ENCODE results near the gene NRXN3. TPM values are rescaled to one million over a fixed set of nuclear protein-coding genes. Genes with fewer than 3 reads are reported as not detected.

Gene NRXN3
- total RNA-seq, 1 experiment from 2014 or later = 1.1 TPM

DNA sequence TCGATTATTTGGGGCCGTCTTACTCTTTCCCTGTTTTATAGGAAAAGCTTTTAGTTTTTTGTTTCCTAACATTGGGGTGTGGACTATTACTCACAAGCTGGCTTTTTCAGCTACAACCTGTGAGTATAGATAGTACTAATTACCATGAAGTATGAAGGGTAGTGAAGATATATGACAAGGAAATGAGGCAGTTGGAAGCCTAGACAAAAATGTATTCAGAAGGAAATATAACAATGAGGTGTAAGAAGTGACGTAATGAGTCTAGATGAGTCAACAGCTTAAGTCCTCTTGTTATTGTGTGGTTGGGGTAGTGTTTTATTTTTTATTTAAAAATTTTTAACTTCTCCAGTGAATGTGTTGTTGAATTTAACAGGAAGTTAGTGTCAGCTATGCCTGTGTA, 804.5 kb downstream of the NRXN3 start:
- Histone ChIP-seq H3K9me2 (replicated peaks; ENCODE audit: low read length) (no peaks in the 10 kb centered on the region), H3K4me3 (ENCODE audit: low read length) (no peak overlapping the region), H3K4me2 (ENCODE audit: low read length) (no peak overlapping the region), H3F3A (ENCODE audit: low read length, unreplicated experiment) (no peaks in the 10 kb centered on the region), H4K20me1 (ENCODE audit: low read length) (no peaks in the 10 kb centered on the region), H3K36me3 (ENCODE audit: low read depth, low read length) (no peaks in the 10 kb centered on the region), H3K27ac (ENCODE audit: low read length) (no peak overlapping the region), H3K9ac (ENCODE audit: low read length) (no peak overlapping the region), H2AFZ (ENCODE audit: low read length) (no peak overlapping the region), H3K9me3 (ENCODE audit: low read length) (no peaks in the 10 kb centered on the region), H3K27me3 (ENCODE audit: low read length) (no peaks in the 10 kb centered on the region), H3K79me2 (ENCODE audit: low read length) (no peaks in the 10 kb centered on the region), H3K4me1 (ENCODE audit: insufficient read depth, low read length) (no peaks in the 10 kb centered on the region)
- CTCF ChIA-PET = interaction anchor here (1.1 kb wide), 1 partner anchor 14 kb away, joined by 3 read pairs; no protein-coding TSS in a partner anchor
- peak; percentile 28 for DNase-seq
- TF ChIP-seq, protein P1, sequence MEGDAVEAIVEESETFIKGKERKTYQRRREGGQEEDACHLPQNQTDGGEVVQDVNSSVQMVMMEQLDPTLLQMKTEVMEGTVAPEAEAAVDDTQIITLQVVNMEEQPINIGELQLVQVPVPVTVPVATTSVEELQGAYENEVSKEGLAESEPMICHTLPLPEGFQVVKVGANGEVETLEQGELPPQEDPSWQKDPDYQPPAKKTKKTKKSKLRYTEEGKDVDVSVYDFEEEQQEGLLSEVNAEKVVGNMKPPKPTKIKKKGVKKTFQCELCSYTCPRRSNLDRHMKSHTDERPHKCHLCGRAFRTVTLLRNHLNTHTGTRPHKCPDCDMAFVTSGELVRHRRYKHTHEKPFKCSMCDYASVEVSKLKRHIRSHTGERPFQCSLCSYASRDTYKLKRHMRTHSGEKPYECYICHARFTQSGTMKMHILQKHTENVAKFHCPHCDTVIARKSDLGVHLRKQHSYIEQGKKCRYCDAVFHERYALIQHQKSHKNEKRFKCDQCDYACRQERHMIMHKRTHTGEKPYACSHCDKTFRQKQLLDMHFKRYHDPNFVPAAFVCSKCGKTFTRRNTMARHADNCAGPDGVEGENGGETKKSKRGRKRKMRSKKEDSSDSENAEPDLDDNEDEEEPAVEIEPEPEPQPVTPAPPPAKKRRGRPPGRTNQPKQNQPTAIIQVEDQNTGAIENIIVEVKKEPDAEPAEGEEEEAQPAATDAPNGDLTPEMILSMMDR (conservative IDR thresholded peaks at IDR 0.05; ENCODE audit: low read depth, low read length) = no peak
- TF ChIP-seq EZH2phosphoT487 (IDR thresholded peaks at IDR 0.05; ENCODE audit: borderline replicate concordance, low read length) (no peak), EZH2 (IDR thresholded peaks at IDR 0.05; ENCODE audit: low read length, unreplicated experiment) (no peak)
- no TSS peak for BruUV-seq (replicated peaks)
- peak; percentile 51 for ATAC-seq
- intact Hi-C loops (cut with micrococcal nuclease) = no loop called here
- POLR2A ChIA-PET (ENCODE audit: unreplicated experiment) = no interaction called here

DNA sequence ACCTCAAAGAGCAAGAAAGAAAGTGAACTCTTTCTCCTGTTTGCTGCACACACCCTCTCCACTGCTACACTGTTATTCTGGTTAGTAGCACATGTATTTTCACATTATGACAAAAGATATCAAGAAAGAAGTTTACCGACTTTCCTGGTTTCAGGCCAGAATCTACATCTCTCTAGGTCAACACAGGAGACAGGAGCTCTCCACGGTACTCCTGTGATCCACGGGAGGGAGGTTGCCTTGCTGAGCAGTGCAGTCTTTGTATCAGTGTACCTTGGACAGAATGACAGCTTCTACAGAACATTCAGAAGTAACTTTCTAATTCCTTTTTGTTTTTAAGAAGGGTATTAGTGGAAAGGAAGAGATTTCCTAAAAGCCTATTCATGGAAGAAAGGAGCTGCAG, 805.6 kb downstream of the NRXN3 start:
- H3F3A ChIP-seq (ENCODE audit: low read length, unreplicated experiment) = no peaks in the 10 kb centered on the region
- no peak for ATAC-seq
- H3K27ac ChIP-seq (ENCODE audit: low read length) = no peak overlapping the region
- no peak overlapping the region for H3K4me2 ChIP-seq (ENCODE audit: low read length)
- DNase-seq = no peak
- no TSS peak for BruUV-seq (replicated peaks)
- no peaks in the 10 kb centered on the region for H3K4me1 ChIP-seq (ENCODE audit: insufficient read depth, low read length)
- no peaks in the 10 kb centered on the region for H3K36me3 ChIP-seq (ENCODE audit: low read depth, low read length)
- intact Hi-C loops (cut with micrococcal nuclease) = no loop called here
- ChIA-PET POLR2A (ENCODE audit: unreplicated experiment) (no interaction called here), CTCF (no interaction called here)
- H3K79me2 ChIP-seq (ENCODE audit: low read length) = no peaks in the 10 kb centered on the region
- H3K4me3 ChIP-seq (ENCODE audit: low read length) = no peak overlapping the region
- no peaks in the 10 kb centered on the region for H4K20me1 ChIP-seq (ENCODE audit: low read length)
- no peaks in the 10 kb centered on the region for H3K9me2 ChIP-seq (replicated peaks; ENCODE audit: low read length)
- no peaks in the 10 kb centered on the region for H3K9me3 ChIP-seq (ENCODE audit: low read length)
- no peaks in the 10 kb centered on the region for H3K27me3 ChIP-seq (ENCODE audit: low read length)
- no peak overlapping the region for H3K9ac ChIP-seq (ENCODE audit: low read length)
- TF ChIP-seq, protein P1 (conservative IDR thresholded peaks at IDR 0.05; ENCODE audit: low read depth, low read length) = no peak
- TF ChIP-seq EZH2phosphoT487 (IDR thresholded peaks at IDR 0.05; ENCODE audit: borderline replicate concordance, low read length) = no peak
- no peak for TF ChIP-seq EZH2 (IDR thresholded peaks at IDR 0.05; ENCODE audit: low read length, unreplicated experiment)
- H2AFZ ChIP-seq (ENCODE audit: low read length) = no peak overlapping the region

DNA sequence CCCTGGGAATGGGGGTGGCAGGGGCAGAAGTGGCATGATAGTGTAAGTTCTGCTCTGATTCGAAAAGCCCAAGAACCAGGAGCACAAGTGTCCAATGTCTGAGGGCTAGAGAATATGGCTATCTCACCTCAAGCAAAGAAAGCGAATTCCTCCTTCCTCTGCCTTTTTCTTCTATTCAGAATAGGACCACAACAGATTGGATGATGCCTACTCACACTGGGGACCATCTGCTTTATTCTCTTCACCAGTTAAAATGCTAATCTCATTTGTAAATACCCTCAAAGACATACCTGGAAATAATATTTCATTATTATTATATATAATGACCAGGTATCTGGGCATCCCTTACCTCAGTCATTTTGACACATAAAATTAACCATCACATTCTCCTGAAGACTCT, 808.7 kb downstream of the NRXN3 start:
- intact Hi-C loops (cut with micrococcal nuclease) = no loop called here
- no peak overlapping the region for H3K4me2 ChIP-seq (ENCODE audit: low read length)
- no peaks in the 10 kb centered on the region for H3K9me2 ChIP-seq (replicated peaks; ENCODE audit: low read length)
- ChIA-PET CTCF (no interaction called here), POLR2A (ENCODE audit: unreplicated experiment) (no interaction called here)
- H2AFZ ChIP-seq (ENCODE audit: low read length) = no peak overlapping the region
- H3K4me3 ChIP-seq (ENCODE audit: low read length) = no peak overlapping the region
- ATAC-seq (no peak), DNase-seq (no peak)
- H3K36me3 ChIP-seq (ENCODE audit: low read depth, low read length) = no peaks in the 10 kb centered on the region
- H3K27me3 ChIP-seq (ENCODE audit: low read length) = no peaks in the 10 kb centered on the region
- H3F3A ChIP-seq (ENCODE audit: low read length, unreplicated experiment) = no peaks in the 10 kb centered on the region
- no TSS peak for BruUV-seq (replicated peaks)
- no peak overlapping the region for H3K9ac ChIP-seq (ENCODE audit: low read length)
- no peaks in the 10 kb centered on the region for H3K4me1 ChIP-seq (ENCODE audit: insufficient read depth, low read length)
- H4K20me1 ChIP-seq (ENCODE audit: low read length) = no peaks in the 10 kb centered on the region
- H3K79me2 ChIP-seq (ENCODE audit: low read length) = no peaks in the 10 kb centered on the region
- no peak overlapping the region for H3K27ac ChIP-seq (ENCODE audit: low read length)
- TF ChIP-seq EZH2phosphoT487 (IDR thresholded peaks at IDR 0.05; ENCODE audit: borderline replicate concordance, low read length) (no peak), EZH2 (IDR thresholded peaks at IDR 0.05; ENCODE audit: low read length, unreplicated experiment) (no peak)
- TF ChIP-seq, protein P1 (conservative IDR thresholded peaks at IDR 0.05; ENCODE audit: low read depth, low read length) = no peak
- no peaks in the 10 kb centered on the region for H3K9me3 ChIP-seq (ENCODE audit: low read length)
